ENCODE data around the gene IKBIP.
A peak's percentile ranks its signal among the peaks of the same experiment; 100 is the strongest.
"Not testable (repeated sequence)": the region's sequence is repeated elsewhere in the genome, so short reads cannot be mapped to it uniquely, and the experiment has no call there.

Gene IKBIP

GRCh38 chr12:98646294-98647090, 1.9 kb upstream of the IKBIP start:
- Histone ChIP-seq H3K4me3 (replicated peaks; ENCODE audit: insufficient read depth, low read length) (peak overlapping the region; percentile 99), H3K27ac (replicated peaks) (peak overlapping the region; percentile 86), H3K27me3 (ENCODE audit: insufficient read depth, poor library complexity, severe bottlenecking) (no peaks in the 10 kb centered on the region)
- TF ChIP-seq POLR2AphosphoS5 (IDR thresholded peaks at IDR 0.05; ENCODE audit: low read depth) (no peak), CTCF (IDR thresholded peaks at IDR 0.05; ENCODE audit: insufficient read depth, low read length) (no peak), GABPA (IDR thresholded peaks at IDR 0.05; ENCODE audit: low read depth) (no peak), REST (IDR thresholded peaks at IDR 0.05; ENCODE audit: insufficient replicate concordance, low read depth) (no peak), SPI1 (IDR thresholded peaks at IDR 0.05; ENCODE audit: borderline replicate concordance, low read depth) (no peak)
- DNase-seq (ENCODE audit: low read depth in 1 of 2, low spot score in 1 of 2) = peak in 1 of 2 experiments; percentile 8

- TF ChIP-seq POLR2AphosphoS5 (IDR thresholded peaks at IDR 0.05; ENCODE audit: low read depth) (no peak), REST (IDR thresholded peaks at IDR 0.05; ENCODE audit: insufficient replicate concordance, low read depth) (no peak), SPI1 (IDR thresholded peaks at IDR 0.05; ENCODE audit: borderline replicate concordance, low read depth) (peak; percentile 41; the same call in 1 of the 2 replicates), CTCF (IDR thresholded peaks at IDR 0.05; ENCODE audit: insufficient read depth, low read length) (no peak)
- peak in 1 of 2 experiments; percentile 28 for DNase-seq (ENCODE audit: low read depth in 1 of 2, low spot score in 1 of 2)
- H3K27me3 ChIP-seq (ENCODE audit: insufficient read depth, poor library complexity, severe bottlenecking) = no peaks in the 10 kb centered on the region
- peak overlapping the region; percentile 99 for H3K4me3 ChIP-seq (replicated peaks; ENCODE audit: insufficient read depth, low read length)
- H3K27ac ChIP-seq (replicated peaks) = peak overlapping the region; percentile 86
Observed at GRCh38 chr12:98645572-98646067, 1.0 kb upstream of the IKBIP start.

- TF ChIP-seq CTCF (IDR thresholded peaks at IDR 0.05; ENCODE audit: insufficient read depth, low read length) = no peak
- TF ChIP-seq GABPA (IDR thresholded peaks at IDR 0.05; ENCODE audit: low read depth) = no peak
- no peak for TF ChIP-seq REST (IDR thresholded peaks at IDR 0.05; ENCODE audit: insufficient replicate concordance, low read depth)
- TF ChIP-seq SPI1 (IDR thresholded peaks at IDR 0.05; ENCODE audit: borderline replicate concordance, low read depth) = no peak
- TF ChIP-seq POLR2AphosphoS5 (IDR thresholded peaks at IDR 0.05; ENCODE audit: low read depth) = no peak
- H3K27ac ChIP-seq (replicated peaks) = peak overlapping the region; percentile 86
- no peak for DNase-seq (ENCODE audit: low read depth in 1 of 2, low spot score in 1 of 2)
- peak overlapping the region; percentile 99 for H3K4me3 ChIP-seq (replicated peaks; ENCODE audit: insufficient read depth, low read length)
- H3K27me3 ChIP-seq (ENCODE audit: insufficient read depth, poor library complexity, severe bottlenecking) = no peaks in the 10 kb centered on the region
Observed at GRCh38 chr12:98644433-98644711, 216 bp downstream of the IKBIP start.

- DNase-seq (ENCODE audit: low read depth in 1 of 2, low spot score in 1 of 2); H3K27ac ChIP-seq (replicated peaks); H3K27me3 ChIP-seq (ENCODE audit: insufficient read depth, poor library complexity, severe bottlenecking): not testable (repeated sequence)
- peak overlapping the region; percentile 99; the same call in 1 of the 2 replicates for H3K4me3 ChIP-seq (replicated peaks; ENCODE audit: insufficient read depth, low read length)
Observed at GRCh38 chr12:98642801-98643200, 1.8 kb downstream of the IKBIP start.

Data from HL-60 (cell line).